IMR-90 (cell line): Measurements from ENCODE around the gene CYP4A11. TPM values are rescaled to one million over a fixed set of nuclear protein-coding genes. Genes with fewer than 3 reads are reported as not detected.

Source experiments
- ATAC-seq: fragments of 200-7000 bp; cut with Tn5 transposase; 2 replicates; pipeline ENCODE4 v1.9.1; 2020; ENCODE audit warnings: low read depth, mild to moderate bottlenecking, moderate library complexity
- BruUV-seq: library from RNA; stranded (reverse); fragments of 400-500 nt; replicated peaks from 2 replicates; lab custom pipeline; 2021; lab: Mats Ljungman, UMichigan
- CTCF ChIA-PET: fragments of 300-600 bp; formaldehyde crosslinking; extraction: SDS; loops from one replicate; lab custom pipeline; 2021; ENCODE audit warnings: antibody characterized with exemption; lab: Yijun Ruan, JAX
- POLR2A ChIA-PET: fragments of 300-600 bp; sonication (Branson Sonifier 250); formaldehyde crosslinking; loops from one replicate; lab custom pipeline; 2022; ENCODE audit warnings: antibody characterized with exemption; ENCODE audit not compliant: unreplicated experiment; lab: Charles Lee
- DNase-seq: peaks from one replicate; pipeline ENCODE4 v3.0.0; 2013
- H2AFZ ChIP-seq: replicated peaks from 2 replicates; pipeline ENCODE3; 2013; ENCODE audit warnings: low read length, mild to moderate bottlenecking; ENCODE audit not compliant: poor library complexity
- H2AK5ac ChIP-seq: 2 replicates; pipeline ENCODE4 v1.6.1; 2013; ENCODE audit warnings: low read depth, low read length, inconsistent platforms
- H2AK9ac ChIP-seq: replicated peaks from 2 replicates; pipeline ENCODE3; 2013; ENCODE audit warnings: mild to moderate bottlenecking, low read depth, low read length, moderate library complexity; ENCODE audit not compliant: poor library complexity
- H2BK120ac ChIP-seq: 2 replicates; pipeline ENCODE4 v1.6.1; 2013; ENCODE audit warnings: low read depth, low read length, inconsistent platforms
- H2BK15ac ChIP-seq: 3 replicates; pipeline ENCODE4 v1.6.1; 2013; ENCODE audit warnings: low read depth, low read length, inconsistent platforms
- H2BK20ac ChIP-seq: 2 replicates; pipeline ENCODE4 v1.6.1; 2013; ENCODE audit warnings: low read depth, mild to moderate bottlenecking, inconsistent platforms, low read length, moderate library complexity
- H2BK5ac ChIP-seq: 2 replicates; pipeline ENCODE4 v1.6.1; 2013; ENCODE audit warnings: mild to moderate bottlenecking, low read depth, low read length, inconsistent platforms; ENCODE audit not compliant: poor library complexity, severe bottlenecking
- H3K14ac ChIP-seq: replicated peaks from 2 replicates; pipeline ENCODE4 v1.6.1; 2013; ENCODE audit warnings: low read depth, low read length, inconsistent platforms
- H3K18ac ChIP-seq: 2 replicates; pipeline ENCODE4 v1.6.1; 2013; ENCODE audit warnings: low read depth, low read length, control low read depth
- H3K23ac ChIP-seq: 2 replicates; pipeline ENCODE4 v1.6.1; 2013; ENCODE audit warnings: low read depth, low read length, inconsistent platforms
- H3K27ac ChIP-seq: 2 replicates; pipeline ENCODE4 v1.5.1; 2013; ENCODE audit warnings: mild to moderate bottlenecking, control low read depth, low read length; ENCODE audit not compliant: insufficient read depth
- H3K27me3 ChIP-seq: 2 replicates; pipeline ENCODE4 v1.6.1; 2013; ENCODE audit warnings: low read length; ENCODE audit not compliant: control insufficient read depth, insufficient read depth
- H3K36me3 ChIP-seq: 2 replicates; pipeline ENCODE4 v1.6.1; 2013; ENCODE audit warnings: low read length, mixed read lengths; ENCODE audit not compliant: control insufficient read depth, insufficient read depth
- H3K4ac ChIP-seq: 2 replicates; pipeline ENCODE4 v1.6.1; 2013; ENCODE audit warnings: low read depth, low read length, inconsistent platforms
- H3K4me1 ChIP-seq: 2 replicates; pipeline ENCODE4 v1.6.1; 2013; ENCODE audit warnings: low read length, mixed read lengths; ENCODE audit not compliant: control insufficient read depth, insufficient read depth
- H3K4me2 ChIP-seq: 2 replicates; pipeline ENCODE4 v1.6.1; 2013; ENCODE audit warnings: low read depth, mild to moderate bottlenecking, control low read depth, low read length, moderate library complexity
- H3K4me3 ChIP-seq: 2 replicates; pipeline ENCODE4 v1.5.1; 2013; ENCODE audit warnings: low read depth, mild to moderate bottlenecking, control low read depth, low read length, moderate library complexity; ENCODE audit not compliant: insufficient read depth
- H3K56ac ChIP-seq: 2 replicates; pipeline ENCODE4 v1.6.1; 2013; ENCODE audit warnings: low read length, inconsistent platforms; ENCODE audit not compliant: insufficient read depth; ENCODE audit errors: extremely low read depth
- H3K79me1 ChIP-seq, 2 experiments: 2 replicates each; pipeline ENCODE4 v1.6.1; 2013; ENCODE audit warnings: low read length in 2 of 2, inconsistent platforms in 1 of 2, low read depth in 1 of 2
- H3K9ac ChIP-seq: 2 replicates; pipeline ENCODE4 v1.6.1; 2013; ENCODE audit warnings: low read depth, low read length, control low read depth
- H3K9me1 ChIP-seq: 2 replicates; pipeline ENCODE4 v1.6.1; 2013; ENCODE audit warnings: low read length, inconsistent platforms; ENCODE audit not compliant: insufficient read depth
- H3K9me3 ChIP-seq: 2 replicates; pipeline ENCODE4 v1.6.1; 2013; ENCODE audit warnings: low read length; ENCODE audit not compliant: control insufficient read depth, insufficient read depth
- H4K20me1 ChIP-seq: 2 replicates; pipeline ENCODE4 v1.6.1; 2013; ENCODE audit warnings: low read length, inconsistent platforms; ENCODE audit not compliant: insufficient read depth
- H4K5ac ChIP-seq: 2 replicates; pipeline ENCODE4 v1.6.1; 2013; ENCODE audit warnings: mild to moderate bottlenecking, low read depth, low read length, control low read depth
- H4K8ac ChIP-seq, 2 experiments: 2 replicates each; pipeline ENCODE4 v1.6.1; 2013; ENCODE audit warnings: low read depth in 2 of 2, low read length in 2 of 2, control low read depth in 1 of 2, inconsistent platforms in 1 of 2
- H4K91ac ChIP-seq: 2 replicates; pipeline ENCODE4 v1.6.1; 2013; ENCODE audit warnings: low read depth, low read length, inconsistent platforms; ENCODE audit not compliant: insufficient read depth
- CEBPB ChIP-seq: IDR thresholded peaks from 2 replicates; pipeline ENCODE4 v1.6.1; 2012; ENCODE audit warnings: low read depth, low read length, improper control_type of control experiment
- CHD1 ChIP-seq: IDR thresholded peaks from 2 replicates; pipeline ENCODE4 v1.6.1; 2012; ENCODE audit warnings: low read depth, low read length, improper control_type of control experiment
- FOS ChIP-seq: fragments of 150-350 bp; IDR thresholded peaks from 2 replicates; pipeline ENCODE4 v1.6.1; 2016; ENCODE audit warnings: low read depth, low read length
- MAFK ChIP-seq: IDR thresholded peaks from 2 replicates; pipeline ENCODE4 v1.6.1; 2012; ENCODE audit warnings: low read depth, low read length, improper control_type of control experiment
- MAZ ChIP-seq: IDR thresholded peaks from 2 replicates; pipeline ENCODE4 v1.6.1; 2012; ENCODE audit warnings: low read depth, mild to moderate bottlenecking, low read length, improper control_type of control experiment, moderate library complexity, borderline replicate concordance
- MXI1 ChIP-seq: IDR thresholded peaks from 2 replicates; pipeline ENCODE4 v1.6.1; 2012; ENCODE audit warnings: low read depth, mild to moderate bottlenecking, low read length, moderate library complexity, borderline replicate concordance
- NFE2L2 ChIP-seq: fragments of 150-350 bp; IDR thresholded peaks from 2 replicates; pipeline ENCODE4 v1.6.1; 2016; ENCODE audit warnings: low read depth, mild to moderate bottlenecking, low read length
- RCOR1 ChIP-seq: IDR thresholded peaks from 2 replicates; pipeline ENCODE4 v1.6.1; 2012; ENCODE audit warnings: mild to moderate bottlenecking, low read length, improper control_type of control experiment; ENCODE audit not compliant: insufficient replicate concordance
- SMC3 ChIP-seq: fragments of 150-350 bp; IDR thresholded peaks from 2 replicates; pipeline ENCODE4 v1.6.1; 2016; ENCODE audit warnings: low read depth, mild to moderate bottlenecking, antibody characterized with exemption, low read length, moderate library complexity
- WGBS, 2 experiments: methylation state at CpG; one replicate each; pipeline versions ENCODE4 v1.1.5 to v1.1.7; 2013; ENCODE audit warnings: missing lambda C conversion rate in 2 of 2; ENCODE audit not compliant: insufficient read length in 1 of 2; ENCODE audit errors: extremely low coverage in 2 of 2; 5-methylcytosine and 5-hydroxymethylcytosine counted together
- dilution Hi-C: fragments of 300-500 bp; cut with HindIII; formaldehyde crosslinking; loops from one replicate; pipeline ENCODE4 v1.14.3; 2018; ENCODE audit warnings: low sequenced_read_pairs; ENCODE audit not compliant: unreplicated experiment
- in situ Hi-C: fragments of 300-500 bp; cut with MboI; formaldehyde crosslinking; loops from 3 replicates; pipeline ENCODE4 v1.14.3; 2019; ENCODE audit warnings: low sequenced_read_pairs, inconsistent platforms, mixed read lengths
- intact Hi-C: fragments of 100-400 bp; cut with micrococcal nuclease; formaldehyde crosslinking; loops from 2 replicates; pipeline ENCODE4 v1.10.0; 2022
- polyA plus RNA-seq, 3 experiments: library from polyadenylated mRNA; depleted of rRNA; stranded (reverse); fragments of >200 nt; gene quantifications; 2 replicates each; pipeline ENCODE4 v1.2.3, GENCODE V29; 2012; ENCODE audit warnings: low replicate concordance in 1 of 3
- total RNA-seq: library from RNA; depleted of rRNA; stranded (reverse); fragments of >200 nt; gene quantifications from 2 replicates; pipeline ENCODE4 v1.2.3, GENCODE V29; 2012
- TF ChIP-seq, protein P1 (sequence below): conservative IDR thresholded peaks from 2 replicates; pipeline ENCODE4 v1.5.1; 2012; ENCODE audit warnings: mild to moderate bottlenecking, low read depth, low read length, improper control_type of control experiment
- TF ChIP-seq, protein P2 (sequence below): fragments of 150-350 bp; IDR thresholded peaks from 2 replicates; pipeline ENCODE4 v1.6.1; 2017; ENCODE audit warnings: mild to moderate bottlenecking, antibody characterized with exemption, low read length, low read depth

CYP4A11 gene
- total and polyA plus RNA-seq, 2 of the 4 experiments (the other 2 are of a cell fraction): not detected

GRCh38 chr1:46900401-46900800 is 40.9 kb downstream of the CYP4A11 start:
- Histone ChIP-seq H3K9ac (no peak overlapping the region), H3K4ac (no peak overlapping the region), H4K5ac (no peak overlapping the region), H3K27me3 (no peaks in the 10 kb centered on the region), H2AFZ (no peak overlapping the region), H2AK5ac (no peak overlapping the region), H3K27ac (no peak overlapping the region), H3K36me3 (no peaks in the 10 kb centered on the region), H3K18ac (no peak overlapping the region), H2BK20ac (no peak overlapping the region), H3K14ac (no peak overlapping the region), H4K8ac (no peak overlapping the region), H3K4me2 (no peak overlapping the region), H3K23ac (no peak overlapping the region), H3K9me3 (no peaks in the 10 kb centered on the region), H4K20me1 (no peaks in the 10 kb centered on the region), H2BK15ac (no peak overlapping the region), H2BK5ac (no peak overlapping the region), H3K4me1 (no peaks in the 10 kb centered on the region), H2AK9ac (no peak overlapping the region), H2BK120ac (no peak overlapping the region), H3K4me3 (no peak overlapping the region), H3K9me1 (no peaks in the 10 kb centered on the region), H3K79me1 (no peaks in the 10 kb centered on the region), H3K56ac (no peak overlapping the region), H4K91ac (no peak overlapping the region)
- CTCF ChIA-PET: no interaction called here
- WGBS, 2 experiments: no CpG with 5 or more reads among the region's 1 CpG
- POLR2A ChIA-PET: no interaction called here
- dilution Hi-C loops (no loop called here), intact Hi-C loops (no loop called here), in situ Hi-C loops (no loop called here)
- DNase-seq (no peak), ATAC-seq (no peak)
- no TSS peak for BruUV-seq
- TF ChIP-seq CHD1 (no peak), SMC3 (no peak), FOS (no peak), CEBPB (no peak), MXI1 (no peak), RCOR1 (no peak), MAZ (no peak), MAFK (no peak), NFE2L2 (no peak)
- TF ChIP-seq, protein P1, sequence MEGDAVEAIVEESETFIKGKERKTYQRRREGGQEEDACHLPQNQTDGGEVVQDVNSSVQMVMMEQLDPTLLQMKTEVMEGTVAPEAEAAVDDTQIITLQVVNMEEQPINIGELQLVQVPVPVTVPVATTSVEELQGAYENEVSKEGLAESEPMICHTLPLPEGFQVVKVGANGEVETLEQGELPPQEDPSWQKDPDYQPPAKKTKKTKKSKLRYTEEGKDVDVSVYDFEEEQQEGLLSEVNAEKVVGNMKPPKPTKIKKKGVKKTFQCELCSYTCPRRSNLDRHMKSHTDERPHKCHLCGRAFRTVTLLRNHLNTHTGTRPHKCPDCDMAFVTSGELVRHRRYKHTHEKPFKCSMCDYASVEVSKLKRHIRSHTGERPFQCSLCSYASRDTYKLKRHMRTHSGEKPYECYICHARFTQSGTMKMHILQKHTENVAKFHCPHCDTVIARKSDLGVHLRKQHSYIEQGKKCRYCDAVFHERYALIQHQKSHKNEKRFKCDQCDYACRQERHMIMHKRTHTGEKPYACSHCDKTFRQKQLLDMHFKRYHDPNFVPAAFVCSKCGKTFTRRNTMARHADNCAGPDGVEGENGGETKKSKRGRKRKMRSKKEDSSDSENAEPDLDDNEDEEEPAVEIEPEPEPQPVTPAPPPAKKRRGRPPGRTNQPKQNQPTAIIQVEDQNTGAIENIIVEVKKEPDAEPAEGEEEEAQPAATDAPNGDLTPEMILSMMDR: no peak
- TF ChIP-seq, protein P2, sequence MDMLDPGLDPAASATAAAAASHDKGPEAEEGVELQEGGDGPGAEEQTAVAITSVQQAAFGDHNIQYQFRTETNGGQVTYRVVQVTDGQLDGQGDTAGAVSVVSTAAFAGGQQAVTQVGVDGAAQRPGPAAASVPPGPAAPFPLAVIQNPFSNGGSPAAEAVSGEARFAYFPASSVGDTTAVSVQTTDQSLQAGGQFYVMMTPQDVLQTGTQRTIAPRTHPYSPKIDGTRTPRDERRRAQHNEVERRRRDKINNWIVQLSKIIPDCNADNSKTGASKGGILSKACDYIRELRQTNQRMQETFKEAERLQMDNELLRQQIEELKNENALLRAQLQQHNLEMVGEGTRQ: no peak
